SIG-M5 (cell line): ENCODE data around the gene MRPL53.

Experiments
- DNase-seq: peaks from one replicate; lab custom pipeline; 2025; lab: John Stamatoyannopoulos, UW

MRPL53 gene

GRCh38 chr2:74472086-74472944, at the start of gene MRPL53:
Gene MRPL53 (minus strand): TSS chr2:74472680. CDS start chr2:74472660, 20 bp downstream.
- peak; percentile 69 for DNase-seq

DNA sequence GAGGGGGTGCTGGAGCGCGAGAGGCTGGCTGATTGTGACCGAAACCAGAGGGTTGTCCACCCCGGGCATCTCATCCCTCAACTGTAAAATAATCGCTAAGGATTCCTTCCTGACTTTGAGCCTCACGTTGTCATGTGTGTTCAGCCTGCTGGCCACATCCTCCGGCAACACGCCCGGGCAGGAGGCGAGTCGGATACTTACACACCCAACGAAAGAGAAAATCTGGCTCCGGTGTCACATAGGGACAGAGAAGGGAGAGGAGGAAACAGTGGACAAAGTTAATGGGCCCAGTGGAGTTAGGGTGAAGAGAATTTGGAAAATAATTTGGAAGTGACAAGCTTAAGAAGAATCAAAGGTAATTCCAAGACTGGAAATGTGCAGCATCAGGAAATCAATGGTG, 44.2 kb upstream of the MRPL53 start:
- no peak for DNase-seq

DNA sequence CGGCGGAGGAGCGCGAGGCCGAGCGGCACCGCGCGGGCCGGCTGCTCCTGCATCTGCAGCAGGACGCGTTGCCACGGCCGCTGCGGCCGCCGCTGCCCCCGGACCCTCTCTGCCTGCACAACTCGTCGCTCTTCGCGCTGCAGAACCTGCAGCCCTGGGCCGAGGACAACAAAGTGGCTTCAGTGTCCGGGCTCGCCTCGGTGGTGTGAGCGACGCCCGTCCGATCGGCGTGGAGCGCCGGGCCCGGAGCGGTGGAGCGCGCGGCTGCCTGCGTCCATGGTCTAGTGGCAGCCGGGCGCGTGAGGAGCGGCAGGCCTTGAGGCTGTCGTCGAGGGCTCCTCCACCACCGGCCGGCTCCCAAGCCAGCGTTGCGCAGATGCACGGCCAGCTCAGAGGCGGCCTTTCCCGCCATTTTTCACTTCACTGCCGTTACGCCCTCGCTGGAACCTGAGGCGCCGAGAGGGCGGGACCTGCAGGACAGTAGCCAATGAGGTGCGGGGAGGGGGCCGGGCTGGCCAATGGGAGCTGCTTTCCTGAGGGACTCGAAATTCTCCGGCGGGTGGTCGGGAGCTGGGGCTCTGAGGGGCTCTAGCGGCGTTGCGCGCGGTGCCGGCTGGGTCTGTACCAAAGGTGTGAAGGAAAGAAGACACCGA, 43.6 kb upstream of the MRPL53 start:
- no peak for DNase-seq

DNA sequence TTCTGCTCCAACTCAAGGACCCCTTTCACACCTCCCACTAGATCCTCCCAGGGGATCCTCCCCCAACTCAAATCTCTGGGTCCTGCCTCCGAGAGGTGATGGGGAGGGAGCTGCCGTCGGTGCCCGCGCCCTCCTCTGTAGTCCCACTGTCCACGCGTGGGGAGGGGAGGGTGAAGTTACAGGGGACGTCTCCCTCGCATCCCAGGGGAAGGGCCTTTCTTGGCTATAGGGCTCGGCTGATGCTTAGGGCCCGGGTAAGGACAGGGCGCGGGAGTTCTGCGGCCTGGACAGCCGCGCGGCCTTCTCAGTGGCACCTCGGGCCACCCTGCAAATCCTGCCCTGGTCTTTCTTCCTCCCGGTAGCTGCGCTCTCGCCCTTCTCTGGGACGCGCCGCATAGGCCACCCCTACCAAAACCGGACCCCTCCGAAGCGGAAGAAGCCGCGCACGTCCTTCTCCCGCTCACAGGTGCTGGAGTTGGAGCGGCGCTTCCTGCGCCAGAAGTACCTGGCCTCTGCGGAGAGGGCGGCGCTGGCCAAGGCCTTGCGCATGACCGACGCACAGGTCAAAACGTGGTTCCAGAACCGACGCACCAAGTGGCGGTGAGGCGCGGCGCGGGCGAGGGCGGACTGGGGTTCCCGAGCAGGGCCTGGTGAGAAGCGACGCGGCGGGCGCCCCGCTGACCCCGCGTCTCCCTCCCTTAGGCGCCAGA, 42.9 kb upstream of the MRPL53 start:
- DNase-seq = no peak

DNA sequence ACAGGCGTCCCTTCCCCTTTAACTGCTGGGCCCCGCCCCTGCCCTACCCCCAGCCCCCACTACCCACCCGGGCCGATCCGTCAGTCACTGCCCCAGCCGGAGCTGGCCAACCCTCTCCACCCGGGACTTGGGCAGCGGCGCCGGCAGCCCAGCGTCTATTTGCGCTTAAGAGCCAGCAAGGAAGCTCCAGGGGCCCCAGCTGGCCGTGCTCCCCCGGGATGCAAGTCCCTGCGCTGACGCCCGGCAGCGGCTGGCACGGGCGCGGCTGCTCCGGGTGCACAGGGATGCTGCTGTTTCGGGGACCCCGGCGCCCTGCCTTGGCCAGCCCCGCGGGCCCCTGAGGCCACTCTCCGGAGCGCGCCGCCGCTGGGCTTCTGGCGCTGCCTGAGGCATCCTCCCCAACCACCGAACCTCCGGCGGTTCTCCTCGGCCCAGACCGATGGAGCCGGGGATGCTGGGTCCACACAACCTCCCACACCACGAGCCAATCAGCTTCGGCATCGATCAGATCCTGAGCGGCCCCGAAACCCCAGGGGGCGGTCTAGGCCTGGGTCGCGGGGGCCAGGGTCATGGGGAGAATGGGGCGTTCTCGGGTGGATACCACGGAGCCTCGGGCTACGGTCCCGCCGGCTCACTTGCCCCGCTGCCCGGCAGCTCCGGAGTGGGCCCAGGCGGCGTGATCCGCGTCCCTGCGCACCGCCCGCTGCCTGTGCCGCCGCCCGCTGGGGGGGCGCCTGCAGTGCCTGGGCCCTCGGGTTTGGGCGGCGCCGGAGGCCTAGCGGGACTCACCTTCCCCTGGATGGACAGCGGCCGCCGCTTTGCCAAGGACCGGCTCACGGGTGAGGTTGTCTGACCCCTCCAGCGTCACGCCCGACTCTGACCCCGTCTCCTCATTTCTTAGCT, 42.1 kb upstream of the MRPL53 start, which contains the start of gene TLX2:
Gene TLX2 (plus strand): TSS at position 83 of the 903 bp plus-strand sequence. CDS start 357 bp downstream, at position 440.
- no peak for DNase-seq

DNA sequence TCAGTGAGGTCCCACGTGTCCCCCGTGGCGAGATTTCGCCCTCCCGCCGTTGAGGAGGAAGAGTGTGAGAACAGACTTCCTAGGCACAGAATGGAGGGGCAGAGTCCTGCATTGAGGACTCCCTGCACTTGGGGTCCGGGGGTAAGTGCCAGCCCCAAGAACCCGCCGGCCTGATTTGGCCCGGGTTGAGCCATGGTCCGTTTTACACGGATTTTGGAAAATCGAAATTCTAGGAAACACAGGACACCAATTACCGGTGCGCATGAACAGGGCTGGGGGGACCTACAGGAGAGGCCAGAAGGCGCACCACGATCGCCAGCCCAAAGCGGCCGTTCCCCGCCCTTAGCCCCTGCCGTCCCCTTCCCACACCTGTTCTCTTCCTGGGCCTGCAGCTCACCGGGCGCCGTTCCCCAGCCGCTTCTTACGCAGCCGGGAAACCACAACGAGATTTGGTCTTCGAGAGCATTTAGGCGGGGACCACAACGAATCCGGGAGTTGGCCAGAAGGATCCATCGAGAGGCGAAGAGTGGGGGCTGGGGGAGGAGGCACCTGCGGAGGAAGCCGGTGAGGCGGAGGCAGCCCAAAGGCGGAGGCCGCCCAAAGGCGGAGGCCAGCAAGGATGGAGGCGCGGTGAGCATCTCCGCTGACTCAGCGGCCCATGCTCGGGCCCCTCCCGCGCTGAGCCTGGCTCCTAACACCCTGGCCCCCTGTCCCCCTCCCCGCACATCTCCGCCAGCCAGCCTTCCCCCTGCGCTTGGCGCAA, 41.3 kb upstream of the MRPL53 start:
- DNase-seq = no peak

- DNase-seq = no peak
These were observed 40.5 kb upstream of the MRPL53 start for GRCh38 chr2:74512744-74513604.

GRCh38 chr2:74511104-74511989, 38.9 kb upstream of the MRPL53 start:
- no peak for DNase-seq

GRCh38 chr2:74510272-74510671, 37.8 kb upstream of the MRPL53 start:
- DNase-seq = no peak

DNA sequence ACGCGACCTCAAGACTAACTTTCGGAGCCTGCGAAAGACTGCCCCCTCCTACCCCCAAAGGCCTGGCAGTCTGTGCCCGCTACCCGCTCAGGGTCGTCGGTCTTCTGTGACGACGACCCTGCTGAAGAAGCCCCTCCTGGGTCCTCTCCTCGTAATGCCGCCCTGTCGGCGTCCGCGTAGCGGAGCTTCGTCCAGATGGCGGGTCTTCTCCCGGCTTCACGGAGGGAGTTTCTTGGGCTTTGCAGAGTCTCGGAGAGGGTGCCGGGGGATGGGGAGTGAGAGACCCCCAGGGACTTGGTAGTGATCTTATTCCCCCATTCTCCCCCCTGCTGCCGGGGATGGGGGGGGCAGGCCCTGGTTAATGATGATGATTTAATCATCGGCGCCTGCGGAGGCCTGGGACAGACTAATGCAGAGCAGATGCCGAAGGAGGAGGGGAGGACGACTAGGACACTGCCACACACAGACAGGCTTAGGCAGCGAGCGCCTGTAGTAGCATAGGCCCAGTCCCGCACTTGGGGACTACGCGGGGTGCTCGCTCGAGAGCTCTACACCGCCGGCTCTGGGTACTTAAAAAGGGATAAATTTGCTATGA, 35.5 kb upstream of the MRPL53 start:
- DNase-seq = no peak

DNA sequence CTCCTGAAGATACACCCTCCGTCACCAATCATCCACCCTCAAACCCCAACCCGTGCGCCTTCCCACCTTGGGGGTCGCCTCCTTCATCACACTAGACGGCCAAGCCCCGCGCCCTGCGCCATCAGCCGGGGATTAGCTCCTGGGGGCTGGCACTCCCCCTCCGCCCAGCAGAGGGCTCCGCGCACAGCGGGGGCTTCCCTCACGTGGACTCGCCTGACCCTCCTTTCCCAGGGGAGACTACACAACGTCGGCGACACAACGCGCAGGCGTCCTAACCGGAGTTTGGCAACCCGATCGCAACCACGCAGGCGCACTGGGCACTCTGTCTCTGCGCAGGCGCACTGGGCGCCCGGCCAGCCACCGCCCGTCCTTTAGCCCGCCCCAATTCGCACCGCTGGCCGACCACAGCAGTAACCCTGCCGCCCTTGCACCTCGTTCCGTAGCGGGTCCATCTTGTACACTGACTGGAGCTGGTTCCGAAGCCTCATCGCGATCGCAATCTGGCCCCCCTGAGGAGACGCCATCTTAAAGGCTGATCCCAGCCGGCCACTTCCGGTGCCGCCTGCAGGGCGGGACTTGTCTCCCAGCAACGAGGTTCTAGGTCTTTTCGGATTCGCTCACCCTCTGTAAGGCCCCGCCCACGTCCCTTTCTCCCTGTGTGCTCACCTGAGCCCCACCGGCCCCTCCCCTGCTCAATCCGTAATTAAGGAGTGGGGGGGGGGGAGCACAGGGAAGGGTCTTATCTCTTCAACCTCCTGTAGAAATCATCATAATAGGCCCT, 34.9 kb upstream of the MRPL53 start, which contains the start of gene PCGF1:
Gene PCGF1 (minus strand): TSS at position 551 of the 781 bp plus-strand sequence. CDS start 27 bp downstream, at position 524.
- peak; percentile 74 for DNase-seq

DNA sequence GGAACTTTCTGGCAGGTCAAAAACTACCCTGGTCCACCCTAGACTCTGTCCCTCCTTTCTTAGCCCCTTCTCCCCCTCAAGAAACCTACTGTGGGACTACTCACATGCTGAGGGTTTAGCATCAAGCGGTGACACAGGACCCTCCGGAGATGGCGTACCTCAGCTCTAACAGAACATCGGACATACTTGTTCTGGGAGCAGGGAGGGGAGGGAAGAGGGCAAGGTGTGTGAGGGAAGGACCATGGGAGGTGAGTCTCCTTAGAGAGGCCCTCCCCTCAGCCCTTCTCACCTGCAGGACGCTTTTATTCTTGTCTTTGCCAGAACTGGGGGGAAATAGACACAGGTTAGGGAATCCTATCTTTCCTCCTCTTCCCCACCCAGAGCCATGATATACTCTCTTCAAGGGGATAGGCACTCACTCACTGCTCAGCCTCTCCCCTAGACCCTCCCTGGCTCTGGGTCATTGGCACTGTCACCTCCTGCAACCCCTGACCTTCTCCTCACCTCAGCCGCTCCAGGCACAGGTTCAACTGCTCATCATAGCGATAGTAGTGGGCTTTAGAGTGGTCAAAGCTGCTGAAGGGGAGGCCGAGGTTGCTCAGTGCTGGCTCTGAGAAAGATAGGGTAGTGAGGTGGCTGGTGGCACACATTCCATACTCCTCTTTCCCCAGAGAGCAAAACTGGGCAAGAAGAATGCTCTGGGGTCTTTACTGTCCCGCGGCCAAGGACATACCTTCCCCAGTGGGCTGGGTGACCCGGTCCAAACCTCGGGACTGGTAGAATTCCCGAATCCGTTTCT, 33.2 kb upstream of the MRPL53 start:
- DNase-seq = no peak

GRCh38 chr2:74504591-74504990, 32.1 kb upstream of the MRPL53 start:
- no peak for DNase-seq

DNA sequence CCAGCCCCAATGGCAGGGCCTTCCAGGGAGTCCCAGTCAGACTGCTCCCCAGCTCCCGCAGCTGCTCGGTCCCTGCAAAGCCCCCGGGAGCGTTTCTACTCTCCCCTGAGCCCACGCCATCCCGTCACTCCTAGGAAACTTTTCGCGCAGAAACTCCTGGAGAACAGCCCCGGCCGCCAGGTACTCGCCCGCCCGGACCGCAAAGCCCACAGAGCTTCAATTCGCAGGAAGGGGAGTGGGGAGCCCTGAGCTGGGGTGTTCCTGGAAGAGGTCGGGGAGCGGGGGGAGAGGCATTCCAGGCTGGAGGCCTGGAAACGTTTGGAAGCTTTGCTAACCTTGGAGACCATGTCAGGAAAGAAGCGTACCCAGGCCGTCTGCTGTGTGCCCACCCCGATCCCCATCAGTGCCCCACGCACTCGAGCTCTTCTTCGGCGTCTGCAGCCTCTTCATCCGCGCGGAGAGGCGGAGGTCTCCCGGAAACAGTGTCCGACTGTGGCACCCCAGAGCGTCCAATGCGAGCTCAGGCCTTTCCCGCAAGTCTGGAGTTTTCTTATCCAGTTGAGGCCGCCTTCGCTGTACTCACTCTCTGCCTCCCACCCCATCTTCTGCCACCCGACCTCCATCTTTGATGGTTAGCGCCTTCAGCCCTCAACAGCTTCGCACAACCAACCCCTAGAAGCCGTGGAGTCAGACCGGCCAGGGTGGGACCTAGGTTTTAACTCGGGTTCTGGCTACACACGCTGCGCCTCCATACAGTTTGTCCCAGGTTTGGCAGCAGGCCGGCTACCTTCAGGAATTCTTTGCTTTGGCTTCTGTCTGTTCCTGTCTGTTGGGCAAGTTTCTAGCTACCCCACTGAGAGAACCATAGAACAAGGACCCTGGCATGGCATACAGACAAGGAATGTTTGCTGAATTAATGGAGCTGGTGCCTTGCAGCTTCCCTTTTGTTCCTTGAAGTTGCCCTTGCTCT, 31.3 kb upstream of the MRPL53 start:
- no peak for DNase-seq

DNA sequence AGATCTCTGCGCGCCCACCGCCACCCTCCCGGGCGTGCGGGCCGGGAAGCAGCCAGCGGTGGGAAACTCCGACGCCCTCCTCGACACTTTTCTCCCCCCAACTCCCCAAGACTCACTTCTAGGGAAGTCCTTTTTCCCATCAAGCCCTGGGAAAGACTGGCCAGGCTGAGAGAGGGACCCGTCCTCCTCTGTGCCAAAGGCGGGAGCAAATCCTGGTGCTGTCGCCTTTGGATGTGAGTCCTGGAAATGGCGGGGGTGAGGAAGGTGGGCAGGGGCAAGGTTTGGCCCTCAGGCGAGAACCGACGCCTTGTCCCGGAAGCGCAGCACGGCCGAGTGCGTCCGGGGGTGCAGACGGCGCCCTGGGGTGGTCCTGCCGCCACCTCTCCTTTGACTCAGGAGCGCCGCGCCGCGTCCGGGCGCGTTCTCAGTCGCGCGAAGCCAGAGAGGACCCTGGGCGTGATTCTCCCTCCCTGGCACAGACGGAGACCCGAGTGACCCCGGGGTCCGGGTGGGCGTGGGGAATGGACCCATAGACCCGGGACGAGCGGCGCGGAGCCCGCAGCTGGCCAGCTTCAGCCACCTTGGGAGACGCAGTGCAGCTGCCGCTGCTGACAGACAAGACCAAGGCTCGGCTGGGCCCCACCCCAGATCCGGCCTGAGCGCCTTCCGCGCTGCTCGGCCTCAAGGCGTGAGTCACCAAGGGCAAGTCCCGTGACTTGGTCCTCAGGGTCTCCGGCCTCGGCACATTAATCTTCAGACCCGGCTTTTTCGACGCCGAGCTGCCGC, 30.4 kb upstream of the MRPL53 start:
- DNase-seq = no peak
